H1 (cell line): ENCODE measurements around the gene RPL13A. TPM values are rescaled to one million over a fixed set of nuclear protein-coding genes. Genes with fewer than 3 reads are reported as not detected.

ENCODE experiments used
- CTCF ChIA-PET: fragments of 300-600 bp; sonication (Branson Sonifier 250); formaldehyde crosslinking; loops from one replicate; lab custom pipeline; 2021; ENCODE audit not compliant: partially characterized antibody; lab: Charles Lee
- POLR2A ChIA-PET: fragments of 300-600 bp; sonication (Branson Sonifier 250); formaldehyde crosslinking; loops from one replicate; lab custom pipeline; 2021; ENCODE audit warnings: inconsistent platforms; ENCODE audit not compliant: partially characterized antibody; lab: Charles Lee
- DNase-seq, 2 experiments: peaks; one replicate each; pipeline versions ENCODE4 v3.0.0 to v3.0.0-alpha.2; 2010 to 2022; ENCODE audit warnings: low spot score in 2 of 2, low read depth in 1 of 2, mixed read lengths in 1 of 2
- FAIRE-seq: peaks from 2 replicates; lab custom pipeline; 2011; peaks lifted over from hg19 to GRCh38; lab: Jason Lieb, UNC
- H2AFZ ChIP-seq: 2 replicates; pipeline ENCODE4 v1.8.1; 2012; ENCODE audit warnings: low read length, inconsistent platforms
- H2AK5ac ChIP-seq: 2 replicates; pipeline ENCODE4 v1.6.1; 2013; ENCODE audit warnings: low read depth, low read length
- H2BK120ac ChIP-seq: replicated peaks from 2 replicates; pipeline ENCODE3; 2013; ENCODE audit warnings: low read depth, low read length, inconsistent platforms
- H2BK12ac ChIP-seq: 2 replicates; pipeline ENCODE4 v1.6.1; 2013; ENCODE audit warnings: low read depth, low read length
- H2BK15ac ChIP-seq: 2 replicates; pipeline ENCODE4 v1.6.1; 2013; ENCODE audit warnings: low read length
- H2BK20ac ChIP-seq: 2 replicates; pipeline ENCODE4 v1.6.1; 2013; ENCODE audit warnings: low read length
- H2BK5ac ChIP-seq: 2 replicates; pipeline ENCODE4 v1.6.1; 2013; ENCODE audit warnings: low read depth, low read length
- H3K14ac ChIP-seq: 2 replicates; pipeline ENCODE4 v1.6.1; 2013; ENCODE audit warnings: inconsistent platforms; ENCODE audit not compliant: insufficient read length
- H3K18ac ChIP-seq: 2 replicates; pipeline ENCODE4 v1.6.1; 2013; ENCODE audit warnings: low read length; ENCODE audit errors: extremely low read depth
- H3K23ac ChIP-seq: 2 replicates; pipeline ENCODE4 v1.6.1; 2013; ENCODE audit warnings: inconsistent platforms; ENCODE audit not compliant: insufficient read length
- H3K23me2 ChIP-seq: 2 replicates; pipeline ENCODE4 v1.6.1; 2013; ENCODE audit warnings: low read depth, low read length
- H3K27ac ChIP-seq: 2 replicates; pipeline ENCODE4 v1.6.1; 2011; ENCODE audit warnings: low read depth, low read length, inconsistent platforms
- H3K27me3 ChIP-seq, 4 experiments: replicated peaks in 1 of 4; 1 replicate in 1 of 4; 2 replicates in 3 of 4; pipeline versions ENCODE4 v1.6.1 to v1.8.1; 2011 to 2013; ENCODE audit warnings: low read length in 3 of 4, mild to moderate bottlenecking in 3 of 4, inconsistent platforms in 2 of 4, mixed read lengths in 2 of 4, moderate library complexity in 1 of 4; ENCODE audit not compliant: control insufficient read depth in 3 of 4, insufficient read depth in 3 of 4; ENCODE audit errors: extremely low read depth in 1 of 4
- H3K36me3 ChIP-seq, 4 experiments: 2 replicates each; pipeline versions ENCODE4 v1.6.1 to v1.8.1; 2011 to 2013; ENCODE audit warnings: mild to moderate bottlenecking in 4 of 4, low read length in 3 of 4, moderate library complexity in 2 of 4, control low read depth in 1 of 4, inconsistent platforms in 1 of 4; ENCODE audit not compliant: insufficient read depth in 4 of 4, control insufficient read depth in 2 of 4
- H3K4ac ChIP-seq: replicated peaks from 2 replicates; pipeline ENCODE3; 2013; ENCODE audit warnings: low read length, low read depth, mixed read lengths, inconsistent platforms; ENCODE audit not compliant: insufficient read length
- H3K4me1 ChIP-seq, 4 experiments: replicated peaks in 1 of 4; 1 replicate in 1 of 4; 2 replicates in 3 of 4; pipeline versions ENCODE4 v1.6.1 to v1.8.1; 2011 to 2013; ENCODE audit warnings: low read length in 3 of 4, inconsistent platforms in 2 of 4, mixed read lengths in 1 of 4; ENCODE audit not compliant: insufficient read depth in 4 of 4, control insufficient read depth in 3 of 4
- H3K4me2 ChIP-seq, 2 experiments: 2 replicates each; pipeline versions ENCODE4 v1.6.1 to v1.8.1; 2011 to 2013; ENCODE audit warnings: low read depth in 2 of 2, low read length in 2 of 2, control low read depth in 1 of 2, inconsistent platforms in 1 of 2, mild to moderate bottlenecking in 1 of 2; ENCODE audit not compliant: insufficient read depth in 1 of 2
- H3K4me3 ChIP-seq, 4 experiments: fragments of 200-600, 300-600 bp in 1 of 4; sonication (generic), shearing (Covaris generic), sonication (Bioruptor Twin) in 1 of 4; 2 replicates each; pipeline versions ENCODE4 v1.5.1 to v1.8.1; 2011 to 2016; ENCODE audit warnings: low read length in 4 of 4, low read depth in 3 of 4, control low read depth in 2 of 4, inconsistent platforms in 2 of 4, mild to moderate bottlenecking in 2 of 4, mixed read lengths in 1 of 4, moderate library complexity in 1 of 4; ENCODE audit not compliant: insufficient read depth in 2 of 4; ENCODE audit errors: extremely low read depth in 1 of 4
- H3K56ac ChIP-seq: replicated peaks from 2 replicates; pipeline ENCODE3; 2013; ENCODE audit warnings: low read depth, mild to moderate bottlenecking, mixed read lengths, low read length, inconsistent platforms; ENCODE audit not compliant: insufficient read length
- H3K79me1 ChIP-seq: 2 replicates; pipeline ENCODE4 v1.6.1; 2013; ENCODE audit warnings: low read depth, low read length, control low read depth
- H3K79me2 ChIP-seq, 2 experiments: 2 replicates each; pipeline versions ENCODE4 v1.6.1 to v1.8.1; 2012 to 2013; ENCODE audit warnings: low read length in 2 of 2, mild to moderate bottlenecking in 2 of 2, inconsistent platforms in 1 of 2; ENCODE audit not compliant: insufficient read depth in 2 of 2, control insufficient read depth in 1 of 2
- H3K9ac ChIP-seq, 4 experiments: replicated peaks in 1 of 4; 1 replicate in 1 of 4; 2 replicates in 3 of 4; pipeline versions ENCODE4 v1.6.1 to v1.8.1; 2011 to 2013; ENCODE audit warnings: low read depth in 3 of 4, low read length in 3 of 4, control low read depth in 2 of 4, mild to moderate bottlenecking in 2 of 4, moderate library complexity in 2 of 4, inconsistent platforms in 1 of 4; ENCODE audit errors: extremely low read depth in 1 of 4
- H3K9me3 ChIP-seq, 2 experiments: 2 replicates each; pipeline versions ENCODE4 v1.6.1 to v1.8.1; 2012 to 2013; ENCODE audit warnings: mild to moderate bottlenecking in 2 of 2, moderate library complexity in 2 of 2, control low read depth in 1 of 2, inconsistent platforms in 1 of 2, low read depth in 1 of 2, low read length in 1 of 2, mixed read lengths in 1 of 2; ENCODE audit not compliant: insufficient read depth in 2 of 2
- H4K20me1 ChIP-seq, 2 experiments: replicated peaks in 1 of 2; 2 replicates each; pipeline versions ENCODE3 to v1.8.1; 2011 to 2013; ENCODE audit warnings: inconsistent platforms in 2 of 2, low read length in 2 of 2, mild to moderate bottlenecking in 1 of 2; ENCODE audit not compliant: insufficient read depth in 2 of 2, control insufficient read depth in 1 of 2
- H4K5ac ChIP-seq: 2 replicates; pipeline ENCODE4 v1.6.1; 2013; ENCODE audit warnings: low read length, low read depth, mixed read lengths, inconsistent platforms; ENCODE audit not compliant: insufficient read length
- H4K8ac ChIP-seq: 2 replicates; pipeline ENCODE4 v1.8.0; 2013; ENCODE audit warnings: mild to moderate bottlenecking, moderate library complexity, low read length, inconsistent platforms; ENCODE audit not compliant: insufficient read depth; ENCODE audit errors: extremely low read depth
- H4K91ac ChIP-seq: replicated peaks from 2 replicates; pipeline ENCODE3; 2013; ENCODE audit warnings: low read length, mixed read lengths, inconsistent platforms; ENCODE audit not compliant: insufficient read length
- BRCA1 ChIP-seq: IDR thresholded peaks from 2 replicates; pipeline ENCODE4 v1.6.1; 2012; ENCODE audit warnings: low read depth, low read length, improper control_type of control experiment
- CBX5 ChIP-seq: fragments of 300-800, 300-1000 bp; sonication (generic); IDR thresholded peaks from 2 replicates; pipeline ENCODE4 v1.7.1; 2016; ENCODE audit warnings: antibody characterized with exemption, low read length, low read depth
- CEBPB ChIP-seq: IDR thresholded peaks from 2 replicates; pipeline ENCODE4 v1.6.1; 2012; ENCODE audit warnings: low read depth, low read length
- CHD2 ChIP-seq: IDR thresholded peaks from 2 replicates; pipeline ENCODE4 v1.6.1; 2012; ENCODE audit warnings: low read length, improper control_type of control experiment
- CREB1 ChIP-seq: IDR thresholded peaks from 2 replicates; pipeline ENCODE4 v1.6.1; 2012; ENCODE audit warnings: inconsistent platforms
- EGR1 ChIP-seq: IDR thresholded peaks from 2 replicates; pipeline ENCODE4 v1.6.1; 2011; ENCODE audit warnings: low read depth, low read length, borderline replicate concordance
- FOSL1 ChIP-seq: IDR thresholded peaks from 2 replicates; pipeline ENCODE4 v1.6.1; 2011; ENCODE audit warnings: mild to moderate bottlenecking, low read depth, low read length, moderate library complexity; ENCODE audit not compliant: insufficient read depth
- GTF2F1 ChIP-seq: IDR thresholded peaks from 2 replicates; pipeline ENCODE4 v1.6.1; 2012; ENCODE audit warnings: low read depth, low read length, improper control_type of control experiment, borderline replicate concordance
- KDM4A ChIP-seq: IDR thresholded peaks from one replicate; pipeline ENCODE4 v1.7.1; 2012; ENCODE audit warnings: low read depth, mild to moderate bottlenecking, moderate library complexity, low read length, inconsistent platforms; ENCODE audit not compliant: severe bottlenecking
- MAFK ChIP-seq: IDR thresholded peaks from 2 replicates; pipeline ENCODE4 v1.6.1; 2012; ENCODE audit warnings: low read depth, mild to moderate bottlenecking, improper control_type of control experiment, low read length
- POLR2AphosphoS5 ChIP-seq: IDR thresholded peaks from 2 replicates; pipeline ENCODE4 v1.6.1; 2011; ENCODE audit warnings: low read depth, low read length
- RXRA ChIP-seq: IDR thresholded peaks from 2 replicates; pipeline ENCODE4 v1.6.1; 2011; ENCODE audit warnings: low read depth, mild to moderate bottlenecking, low read length, moderate library complexity; ENCODE audit not compliant: insufficient read depth
- SIRT6 ChIP-seq: IDR thresholded peaks from one replicate; pipeline ENCODE4 v1.7.1; 2012; ENCODE audit warnings: low read length, inconsistent platforms
- SP2 ChIP-seq: IDR thresholded peaks from 2 replicates; pipeline ENCODE4 v1.6.1; 2012; ENCODE audit warnings: mild to moderate bottlenecking, low read length, inconsistent platforms
- TAF7 ChIP-seq: optimal IDR thresholded peaks from 2 replicates; pipeline ENCODE3; 2011; ENCODE audit warnings: low read depth, mild to moderate bottlenecking, inconsistent platforms, low read length, moderate library complexity, borderline replicate concordance
- WGBS, 2 experiments: shearing (Covaris generic) in 1 of 2; methylation state at CpG; one replicate each; pipeline versions ENCODE4 v1.1.6 to v1.1.7; 2013 to 2015; ENCODE audit warnings: low lambda C conversion rate in 2 of 2, mixed read lengths in 2 of 2, inconsistent platforms in 1 of 2, low coverage in 1 of 2, missing lambda C conversion rate in 1 of 2; ENCODE audit not compliant: insufficient replicate concordance in 2 of 2, insufficient coverage in 1 of 2, insufficient read length in 1 of 2; ENCODE audit errors: extremely low coverage in 1 of 2, missing lambda C conversion rate in 1 of 2; 5-methylcytosine and 5-hydroxymethylcytosine counted together
- polyA plus RNA-seq, 7 experiments: library from polyadenylated mRNA; depleted of rRNA in 3 of 7; stranded (reverse) in 5 of 7; unstranded in 2 of 7; fragments of >200 nt in 5 of 7; fragments of 200-250 nt in 2 of 7; gene quantifications; 1 replicate in 5 of 7; 2 replicates in 1 of 7; 4 replicates in 1 of 7; pipeline versions ENCODE4 v1.2.1 to v1.2.3, GENCODE V29; 2011 to 2013; ENCODE audit warnings: missing spikeins in 2 of 7, mixed read lengths in 2 of 7
- total RNA-seq: library from RNA; stranded (reverse); fragmentation: NEBNext Ultra II Directional; extraction: Animal tissue kit (Norgen Biotek cat#: 25700); gene quantifications from 2 replicates; pipeline ENCODE4 v1.2.1, GENCODE V29; 2021

The RPL13A gene
- total and polyA plus RNA-seq, 2 of the 8 experiments (the other 6 are each of a cell fraction or from before 2014, with no cell fraction given): 3,305 to 8,868 TPM

GRCh38 chr19:49486232-49486631 is 1.2 kb upstream of the RPL13A start:
- ChIA-PET POLR2A (interaction anchor here (1.0 to 6.8 kb wide), 3 partner anchors 8 to 93 kb away, joined by 3 to 89 read pairs (median 3); partner anchors contain the start of gene RPS11), CTCF (interaction anchor here (1.5 kb wide), 1 partner anchor 14 kb away, joined by 6 read pairs; no protein-coding TSS in a partner anchor)
- TF ChIP-seq CEBPB: no peak
- TF ChIP-seq SIRT6: no peak
- no peak for TF ChIP-seq BRCA1
- TF ChIP-seq CBX5: no peak
- TF ChIP-seq KDM4A: no peak
- TF ChIP-seq GTF2F1: no peak
- TF ChIP-seq CREB1: no peak
- no peak for TF ChIP-seq FOSL1
- TF ChIP-seq MAFK: no peak
- TF ChIP-seq POLR2AphosphoS5: no peak
- TF ChIP-seq TAF7: no peak
- TF ChIP-seq RXRA: no peak
- no peak for TF ChIP-seq SP2
- no peak for TF ChIP-seq EGR1
- no peak for TF ChIP-seq CHD2

More at GRCh38 chr19:49486232-49486631, 1.2 kb upstream of the RPL13A start:
- Histone ChIP-seq H3K4me2 (no peak overlapping the region), H3K36me3 (peaks cover 20 to 32% (median 26%) of the 10 kb centered on the region in 4 experiments), H2BK20ac (no peak overlapping the region; the same call in 1 of the 2 replicates), H4K5ac (no peak overlapping the region), H2BK120ac (peak overlapping the region; percentile 39), H2AK5ac (no peak overlapping the region), H3K18ac (no peak overlapping the region), H2AFZ (no peak overlapping the region), H3K23me2 (peaks cover 12% of the 10 kb centered on the region), H3K79me2 (peaks cover 20 to 31% of the 10 kb centered on the region in 2 experiments), H3K4me1 (peaks cover 0 to 8% (median 2%) of the 10 kb centered on the region in 4 experiments; a peak in 3 of 7 replicates), H3K9me3 (no peaks in the 10 kb centered on the region), H2BK12ac (peak overlapping the region; percentile 20; the same call in 1 of the 2 replicates), H2BK15ac (0 out of 2 replicates have a peak overlapping the region, but pooled peaks have one; percentile 84), H3K56ac (no peak overlapping the region), H3K27me3 (no peaks in the 10 kb centered on the region), H2BK5ac (peak overlapping the region; percentile 6; the same call in 1 of the 2 replicates), H3K4ac (peak overlapping the region; percentile 66), H3K9ac (no peak overlapping the region; a peak in 1 of 7 replicates), H3K4me3 (no peak overlapping the region), H3K14ac (no peak overlapping the region), H4K91ac (peak overlapping the region; percentile 72), H3K79me1 (peaks cover 2% of the 10 kb centered on the region; the same call in 1 of the 2 replicates), H3K23ac (no peak overlapping the region), H3K27ac (no peak overlapping the region), H4K8ac (peak overlapping the region; percentile 69), H4K20me1 (peaks cover 15 to 20% of the 10 kb centered on the region in 2 experiments)
- WGBS, 2 experiments: 97% methylated on average over 7 of the region's 7 CpGs; no CpG with 5 or more reads in 1 of the 2 experiments
- DNase-seq (no peak), FAIRE-seq (no peak)
